Neural progenitor cell (in vitro differentiated cells): ENCODE data around the gene ATP10B. TPM values are rescaled to one million over a fixed set of nuclear protein-coding genes. Genes with fewer than 3 reads are reported as not detected.
A peak's percentile ranks its signal among the peaks of the same experiment; 100 is the strongest.

Source experiments
- DNase-seq: peaks from one replicate; pipeline ENCODE4 v3.0.0-alpha.2; 2016; ENCODE audit warnings: low spot score
- H2AFZ ChIP-seq: fragments of 200-600 bp; sonication (generic); replicated peaks from 2 replicates; pipeline ENCODE4 v1.6.1; 2016; ENCODE audit warnings: antibody characterized with exemption
- H3F3A ChIP-seq: fragments of 200-600 bp; sonication (generic); 2 replicates; pipeline ENCODE4 v1.6.1; 2016; ENCODE audit warnings: antibody characterized with exemption, low read depth
- H3K27ac ChIP-seq: fragments of 200-600 bp; sonication (generic); 2 replicates; pipeline ENCODE4 v1.5.1; 2016; ENCODE audit warnings: mild to moderate bottlenecking
- H3K27me3 ChIP-seq: fragments of 200-600 bp; sonication (generic); 2 replicates; pipeline ENCODE4 v1.6.1; 2016; ENCODE audit warnings: mild to moderate bottlenecking, moderate library complexity
- H3K36me3 ChIP-seq: fragments of 200-600 bp; sonication (generic); 2 replicates; pipeline ENCODE4 v1.5.1; 2016
- H3K4me1 ChIP-seq: fragments of 200-600 bp; sonication (generic); 2 replicates; pipeline ENCODE4 v1.6.1; 2016; ENCODE audit warnings: mixed run types
- H3K4me2 ChIP-seq: fragments of 200-600 bp; sonication (generic); 2 replicates; pipeline ENCODE4 v1.6.1; 2016
- H3K4me3 ChIP-seq: fragments of 200-600 bp; sonication (generic); 2 replicates; pipeline ENCODE4 v1.5.1; 2016
- H3K79me2 ChIP-seq: fragments of 200-600 bp; sonication (generic); 2 replicates; pipeline ENCODE4 v1.6.1; 2016; ENCODE audit warnings: low read depth
- H3K9ac ChIP-seq: fragments of 200-600 bp; sonication (generic); 2 replicates; pipeline ENCODE4 v1.6.1; 2016
- H3K9me3 ChIP-seq: fragments of 200-600 bp; sonication (generic); 2 replicates; pipeline ENCODE4 v1.5.1; 2016; ENCODE audit warnings: low read depth
- H4K20me1 ChIP-seq: fragments of 200-600 bp; sonication (generic); 2 replicates; pipeline ENCODE4 v1.6.1; 2016; ENCODE audit warnings: low read depth
- H3K27ac Mint-ChIP-seq: 3 replicates; pipeline ENCODE4 v1.8.0; 2021; ENCODE audit warnings: mixed read lengths
- H3K27me3 Mint-ChIP-seq: 2 replicates; pipeline ENCODE4 v1.8.0; 2022; ENCODE audit warnings: low read depth, mild to moderate bottlenecking, inconsistent platforms, moderate library complexity, mixed read lengths; ENCODE audit not compliant: insufficient read depth
- H3K36me3 Mint-ChIP-seq: 3 replicates; pipeline ENCODE4 v1.8.0; 2021; ENCODE audit warnings: mixed read lengths
- H3K4me1 Mint-ChIP-seq: 3 replicates; pipeline ENCODE4 v1.8.0; 2021; ENCODE audit warnings: mixed read lengths
- H3K4me3 Mint-ChIP-seq: 3 replicates; pipeline ENCODE4 v1.8.0; 2021; ENCODE audit warnings: mild to moderate bottlenecking, moderate library complexity, mixed read lengths
- H3K9me3 Mint-ChIP-seq: 3 replicates; pipeline ENCODE4 v1.8.0; 2020; ENCODE audit warnings: mixed read lengths
- CTCF ChIP-seq: fragments of 200-600 bp; sonication (generic); IDR thresholded peaks from 2 replicates; pipeline ENCODE4 v1.5.1; 2017; ENCODE audit warnings: antibody characterized with exemption, mild to moderate bottlenecking
- EZH2 ChIP-seq: fragments of 200-600 bp; sonication (generic); IDR thresholded peaks from 2 replicates; pipeline ENCODE4 v1.6.1; 2017; ENCODE audit warnings: antibody characterized with exemption, mild to moderate bottlenecking, moderate library complexity
- EZH2phosphoT487 ChIP-seq: fragments of 200-600 bp; sonication (generic); IDR thresholded peaks from 2 replicates; pipeline ENCODE4 v1.6.1; 2017; ENCODE audit warnings: antibody characterized with exemption
- total RNA-seq: library from RNA; depleted of rRNA; stranded (reverse); fragments of >200 nt; gene quantifications from 2 replicates; pipeline ENCODE4 v1.2.3, GENCODE V29; 2015; ENCODE audit warnings: low replicate concordance

ATP10B gene
- total RNA-seq, 1 donor from 2014 or later, result not detected

GRCh38 chr5:160788102-160788660 lies 63.8 kb downstream of the ATP10B start:
- H3K4me1 Mint-ChIP-seq, result peaks cover 12% of the 10 kb centered on the region
- no peak overlapping the region for H3K9ac ChIP-seq
- H3K27ac Mint-ChIP-seq, result peak overlapping the region; percentile 90
- no peaks in the 10 kb centered on the region for H3K36me3 ChIP-seq
- peaks cover 2% of the 10 kb centered on the region for H3K27me3 Mint-ChIP-seq
- H3K9me3 ChIP-seq, result no peaks in the 10 kb centered on the region
- H3K4me2 ChIP-seq, result no peak overlapping the region
- DNase-seq, result no peak
- peaks cover 15% of the 10 kb centered on the region for H3K4me1 ChIP-seq
- no peaks in the 10 kb centered on the region for H4K20me1 ChIP-seq
- peak overlapping the region; percentile 59 for H3K27ac ChIP-seq
- TF ChIP-seq EZH2phosphoT487 (no peak), EZH2 (no peak), CTCF (no peak)
- no peaks in the 10 kb centered on the region for H3K27me3 ChIP-seq
- no peaks in the 10 kb centered on the region for H3K79me2 ChIP-seq
- H3K9me3 Mint-ChIP-seq, result no peaks in the 10 kb centered on the region
- peaks cover 4% of the 10 kb centered on the region for H3F3A ChIP-seq
- H3K4me3 ChIP-seq, result no peak overlapping the region
- no peaks in the 10 kb centered on the region for H3K36me3 Mint-ChIP-seq
- no peak overlapping the region for H3K4me3 Mint-ChIP-seq
- H2AFZ ChIP-seq, result peak overlapping the region; percentile 86

- no peaks in the 10 kb centered on the region for H3K36me3 ChIP-seq
- H3K9me3 Mint-ChIP-seq, result no peaks in the 10 kb centered on the region
- H3F3A ChIP-seq, result peaks cover 4% of the 10 kb centered on the region
- no peak overlapping the region for H3K9ac ChIP-seq
- no peaks in the 10 kb centered on the region for H3K79me2 ChIP-seq
- H3K9me3 ChIP-seq, result no peaks in the 10 kb centered on the region
- H3K4me1 ChIP-seq, result peaks cover 15% of the 10 kb centered on the region
- peak; percentile 28 for DNase-seq
- no peaks in the 10 kb centered on the region for H3K27me3 ChIP-seq
- TF ChIP-seq EZH2phosphoT487 (no peak), CTCF (peak; percentile 51), EZH2 (no peak)
- no peak overlapping the region for H3K27ac Mint-ChIP-seq
- no peak overlapping the region for H3K27ac ChIP-seq
- H3K27me3 Mint-ChIP-seq, result no peaks in the 10 kb centered on the region
- no peak overlapping the region for H3K4me3 Mint-ChIP-seq
- no peak overlapping the region for H2AFZ ChIP-seq
- H3K4me3 ChIP-seq, result no peak overlapping the region
- H4K20me1 ChIP-seq, result no peaks in the 10 kb centered on the region
- H3K4me1 Mint-ChIP-seq, result peaks cover 12% of the 10 kb centered on the region
- no peak overlapping the region for H3K4me2 ChIP-seq
- H3K36me3 Mint-ChIP-seq, result no peaks in the 10 kb centered on the region
Measured at GRCh38 chr5:160787240-160787639, 64.8 kb downstream of the ATP10B start.

DNA sequence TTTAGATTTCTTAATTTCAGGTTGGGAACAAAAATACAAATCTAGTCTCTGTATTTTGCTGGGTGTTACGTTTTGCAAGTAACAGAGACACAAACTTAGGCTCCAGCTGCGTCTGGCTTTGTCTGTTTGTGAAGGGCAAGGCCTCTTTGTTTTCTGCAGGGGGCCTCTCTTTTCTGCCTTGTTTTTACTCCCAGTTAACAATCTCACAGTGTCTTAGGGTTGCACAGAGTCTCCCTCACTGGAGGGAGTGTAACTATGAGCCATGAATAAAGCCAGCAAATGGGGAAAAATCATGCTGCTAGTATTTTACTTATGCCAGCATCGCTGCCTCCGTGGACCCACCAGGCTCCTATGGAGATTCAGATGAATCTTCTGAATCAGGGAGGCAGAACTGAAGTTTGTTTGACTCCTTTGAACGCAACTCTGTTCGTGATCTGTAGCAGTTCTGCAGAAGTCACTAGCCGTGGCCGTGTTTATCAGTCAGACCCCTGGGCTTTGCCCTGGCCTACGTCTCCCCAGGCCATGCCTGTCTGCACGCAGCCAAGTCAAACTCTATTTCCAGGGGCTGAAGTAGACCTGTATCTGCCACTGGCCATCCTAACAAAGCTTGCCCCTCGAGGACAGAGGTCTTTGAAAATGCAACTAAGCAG lies 77.2 kb downstream of the ATP10B start:
- Mint-ChIP-seq H3K4me3 (no peak overlapping the region), H3K4me1 (peaks cover 26% of the 10 kb centered on the region), H3K36me3 (no peaks in the 10 kb centered on the region), H3K27ac (peak overlapping the region; percentile 89), H3K27me3 (peaks cover 9% of the 10 kb centered on the region), H3K9me3 (no peaks in the 10 kb centered on the region)
- no peak overlapping the region for H3K27ac ChIP-seq
- DNase-seq, result peak; percentile 68
- H3K9me3 ChIP-seq, result no peaks in the 10 kb centered on the region
- no peaks in the 10 kb centered on the region for H3K79me2 ChIP-seq
- H3K36me3 ChIP-seq, result no peaks in the 10 kb centered on the region
- no peak for TF ChIP-seq EZH2
- TF ChIP-seq CTCF, result no peak
- no peak for TF ChIP-seq EZH2phosphoT487
- H3K9ac ChIP-seq, result no peak overlapping the region
- no peak overlapping the region for H2AFZ ChIP-seq
- peak overlapping the region; percentile 46 for H3K4me2 ChIP-seq
- H4K20me1 ChIP-seq, result no peaks in the 10 kb centered on the region
- no peak overlapping the region for H3K4me3 ChIP-seq
- H3F3A ChIP-seq, result peaks cover 22% of the 10 kb centered on the region
- peaks cover 29% of the 10 kb centered on the region for H3K4me1 ChIP-seq
- no peaks in the 10 kb centered on the region for H3K27me3 ChIP-seq
